ENCODE data around the gene AATK.
"Not testable (repeated sequence)": the region's sequence is repeated elsewhere in the genome, so short reads cannot be mapped to it uniquely, and the experiment has no call there.

AATK gene

DNA sequence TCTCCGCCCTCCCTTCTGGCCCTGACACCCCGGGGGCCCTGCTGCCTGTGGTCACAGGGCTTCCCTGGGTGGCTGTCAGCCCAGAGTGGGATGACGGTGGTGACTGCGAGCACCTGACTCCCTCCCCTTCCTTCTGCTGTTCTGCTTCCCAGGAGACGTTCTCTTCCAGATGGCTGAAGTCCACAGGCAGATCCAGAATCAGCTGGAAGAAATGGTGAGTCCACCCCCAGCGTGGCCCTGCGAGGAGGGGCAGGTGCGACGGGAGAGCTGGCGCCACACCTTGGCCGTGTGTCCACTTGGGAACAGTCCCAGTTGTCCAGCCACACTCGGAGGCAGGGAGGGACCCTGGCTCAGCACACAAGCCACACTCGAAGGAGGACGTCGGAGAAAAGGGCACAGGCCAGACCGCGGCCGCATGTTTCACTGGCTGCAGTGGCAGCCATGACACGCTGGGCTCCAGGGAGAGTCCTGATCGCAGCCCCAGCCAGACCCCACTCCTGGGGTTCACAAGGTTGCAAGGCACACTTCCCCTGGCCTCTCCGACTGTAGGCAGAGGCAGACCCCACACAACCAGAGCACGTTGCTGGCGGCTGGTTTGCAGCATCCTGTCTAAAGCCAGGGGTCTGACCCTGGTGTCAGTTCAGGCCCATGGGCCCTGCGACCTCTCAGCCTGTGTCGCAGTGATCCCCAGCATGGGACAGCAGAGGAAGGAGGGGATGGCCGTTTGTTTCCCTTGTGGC, 81.2 kb downstream of the AATK start:
- DNase-seq: no peak

DNA sequence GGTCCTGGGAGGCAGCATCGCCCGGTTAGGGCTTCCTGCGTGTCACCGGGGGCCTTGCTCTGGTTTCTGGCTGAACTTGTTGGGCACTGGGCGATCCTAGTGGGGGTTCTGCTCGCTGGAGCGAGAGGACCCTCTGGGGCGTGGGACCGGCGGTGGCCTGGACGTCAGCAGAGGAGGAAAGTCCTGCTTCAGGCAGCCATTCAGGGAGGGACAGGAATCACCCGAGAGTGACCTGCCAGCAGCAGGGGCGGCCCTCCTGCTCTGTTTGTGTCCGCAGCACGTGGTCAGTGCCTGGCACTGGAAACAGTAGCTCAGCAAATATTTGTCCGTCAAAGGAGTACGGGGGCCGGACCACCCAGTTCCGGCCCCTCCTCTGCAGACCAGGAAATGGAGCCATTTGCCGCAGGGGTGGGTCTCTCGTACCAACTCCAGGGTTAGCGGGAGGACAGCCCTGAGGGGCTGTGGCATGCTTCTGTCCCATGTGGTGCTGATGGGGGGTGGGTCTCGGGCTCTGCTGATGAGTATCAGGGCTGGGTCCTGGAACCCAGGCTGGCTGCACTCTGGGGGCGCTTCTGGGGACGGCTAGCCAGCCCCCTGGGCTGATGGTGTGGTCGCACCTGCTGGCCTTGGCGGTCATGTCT, 82.8 kb downstream of the AATK start:
- no peak for DNase-seq

DNA sequence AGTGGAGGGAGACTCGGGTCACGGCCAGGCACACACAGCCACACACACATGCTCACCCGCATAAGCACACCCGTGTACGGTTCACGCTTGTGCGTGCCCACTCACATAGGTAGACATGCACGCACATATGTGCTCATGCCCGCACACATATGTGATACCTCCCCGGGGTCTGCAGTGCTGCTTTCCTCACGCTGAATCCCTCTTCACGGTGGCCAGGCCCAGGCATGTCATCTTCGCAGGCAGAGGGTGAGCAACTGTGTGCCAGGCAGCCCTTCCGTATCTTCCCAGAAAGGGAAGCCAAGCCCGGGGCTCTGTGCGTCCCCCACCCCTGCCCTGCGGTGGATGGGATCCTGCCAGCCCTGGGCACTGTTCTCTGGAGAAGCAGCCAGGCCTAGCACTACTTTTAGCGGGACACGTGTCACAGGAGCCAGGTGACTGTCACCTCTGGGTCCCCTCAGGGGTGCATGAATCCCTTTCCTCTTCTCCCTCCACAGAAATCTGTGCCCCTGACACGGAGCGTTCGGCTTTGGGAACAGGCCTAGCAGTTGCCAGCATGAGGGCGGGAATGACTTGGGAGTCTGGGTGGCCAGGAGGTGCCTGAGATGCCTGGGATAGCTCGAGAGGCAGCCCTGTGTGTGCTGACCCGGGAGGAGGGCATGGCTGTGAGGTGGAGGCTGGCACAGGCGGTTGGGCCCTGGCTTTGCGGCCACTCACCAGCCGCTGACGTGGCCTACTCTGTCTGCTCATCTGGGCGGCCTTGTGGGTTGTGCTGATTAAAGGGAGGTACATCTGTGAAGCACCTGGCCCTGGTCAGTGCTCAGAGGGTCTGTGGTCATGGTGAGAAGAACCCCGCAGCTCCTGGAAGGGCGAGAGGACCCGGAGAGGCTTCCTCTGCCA, 83.6 kb downstream of the AATK start:
- DNase-seq: no peak

DNA sequence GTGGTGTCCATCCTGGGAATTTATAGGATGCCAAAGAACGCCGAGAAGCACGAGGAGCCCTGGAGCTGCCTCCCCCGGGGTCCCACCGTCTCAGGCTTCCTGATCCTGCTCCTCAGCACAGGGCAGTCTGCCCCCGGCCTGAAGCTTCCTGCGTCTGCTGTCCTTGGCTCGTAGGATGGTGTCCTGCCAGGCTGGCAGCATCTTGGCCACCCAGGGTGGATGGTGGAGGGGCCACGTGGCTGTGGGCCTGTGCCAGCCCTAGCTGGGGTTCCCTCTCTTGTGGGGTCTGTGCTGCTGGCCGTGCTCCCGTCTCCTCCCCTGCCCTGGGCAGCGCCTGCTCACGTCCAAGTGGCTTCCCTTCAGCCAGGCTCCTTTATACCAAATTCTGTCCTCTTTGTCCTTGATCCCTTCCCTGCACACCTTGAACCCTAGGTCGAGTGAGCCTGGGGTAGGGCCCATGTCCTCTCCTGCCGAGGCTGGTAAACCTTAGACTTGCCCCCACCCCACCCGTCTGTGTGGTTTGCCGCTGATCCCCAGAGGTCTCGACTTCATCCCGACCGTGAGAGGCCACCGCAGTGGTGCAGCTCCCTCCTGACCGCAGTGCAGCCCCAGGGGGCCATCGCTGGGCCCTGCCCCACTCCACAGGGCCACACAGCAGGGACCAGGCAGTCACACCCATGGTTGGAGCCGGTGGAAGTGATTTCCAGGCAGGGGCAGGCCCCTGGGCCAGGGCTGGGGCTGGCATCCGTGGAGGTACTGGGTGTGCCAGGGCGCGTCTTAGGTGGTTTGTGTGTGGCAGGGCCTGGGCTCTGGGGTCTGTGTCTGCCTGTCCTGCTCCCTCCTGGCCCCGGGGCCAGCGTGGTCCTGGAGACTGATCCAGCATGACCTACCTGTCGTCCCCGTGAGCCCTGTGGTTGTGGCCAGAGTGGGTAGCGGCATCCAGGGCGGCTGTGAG, 84.5 kb downstream of the AATK start:
- no peak for DNase-seq

DNA sequence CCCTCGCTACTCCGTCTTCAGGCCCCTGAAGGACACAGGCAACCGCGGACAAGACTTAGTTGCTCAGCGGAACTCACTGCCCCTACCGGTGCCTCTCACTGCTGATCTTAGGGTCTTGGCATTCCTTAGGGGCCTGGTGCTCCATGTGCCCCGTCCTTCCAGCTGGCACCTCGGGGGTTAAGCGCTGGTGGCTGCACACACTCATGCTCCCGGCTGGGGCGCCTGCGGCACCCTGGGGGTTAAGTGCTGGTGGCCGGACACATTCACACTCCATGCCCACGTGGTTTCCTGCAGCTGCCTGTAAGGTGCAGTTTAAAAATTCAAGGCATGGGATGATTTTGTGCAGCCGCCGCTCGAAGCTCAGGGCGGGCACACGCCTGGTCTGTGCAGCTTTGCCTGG, 86.0 kb downstream of the AATK start:
- no peak for DNase-seq

DNA sequence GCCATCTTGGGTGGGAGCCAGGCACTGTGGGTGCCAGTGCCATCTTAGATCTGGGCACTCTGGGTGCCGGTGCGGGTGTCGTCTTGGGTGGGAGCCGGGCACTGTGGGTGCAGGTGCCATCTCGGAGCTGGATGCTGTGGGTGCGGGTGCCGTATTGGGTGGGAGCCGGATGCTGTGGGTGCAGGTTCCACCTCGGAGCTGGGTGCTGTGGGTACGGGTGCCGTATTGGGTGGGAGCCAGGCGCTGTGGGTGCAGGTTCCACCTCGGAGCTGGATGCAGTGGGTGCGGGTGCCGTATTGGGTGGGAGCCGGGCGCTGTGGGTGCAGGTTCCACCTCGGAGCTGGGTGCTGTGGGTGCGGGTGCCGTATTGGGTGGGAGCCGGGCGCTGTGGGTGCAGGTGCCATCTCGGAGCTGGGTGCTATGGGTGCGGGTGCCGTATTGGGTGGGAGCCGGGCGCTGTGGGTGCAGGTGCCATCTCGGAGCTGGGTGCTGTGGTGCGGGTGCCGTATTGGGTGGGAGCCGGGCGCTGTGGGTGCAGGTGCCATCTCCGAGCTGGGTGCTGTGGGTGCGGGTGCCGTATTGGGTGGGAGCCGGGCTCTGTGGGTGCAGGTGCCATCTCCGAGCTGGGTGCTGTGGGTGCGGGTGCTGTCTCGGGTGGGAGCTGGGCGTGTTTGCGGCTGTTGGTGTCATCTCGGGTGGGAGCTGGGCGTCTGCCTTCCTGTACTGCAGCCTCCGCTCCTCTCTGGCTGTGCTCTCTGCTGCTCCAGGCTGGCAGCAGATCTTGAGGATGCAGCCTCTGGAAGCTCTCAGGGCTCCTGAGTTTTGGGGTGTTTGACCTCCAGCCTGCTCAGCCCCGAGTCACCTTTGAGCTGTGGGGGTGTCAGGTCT, 87.8 kb downstream of the AATK start:
- not testable (repeated sequence) for DNase-seq

DNA sequence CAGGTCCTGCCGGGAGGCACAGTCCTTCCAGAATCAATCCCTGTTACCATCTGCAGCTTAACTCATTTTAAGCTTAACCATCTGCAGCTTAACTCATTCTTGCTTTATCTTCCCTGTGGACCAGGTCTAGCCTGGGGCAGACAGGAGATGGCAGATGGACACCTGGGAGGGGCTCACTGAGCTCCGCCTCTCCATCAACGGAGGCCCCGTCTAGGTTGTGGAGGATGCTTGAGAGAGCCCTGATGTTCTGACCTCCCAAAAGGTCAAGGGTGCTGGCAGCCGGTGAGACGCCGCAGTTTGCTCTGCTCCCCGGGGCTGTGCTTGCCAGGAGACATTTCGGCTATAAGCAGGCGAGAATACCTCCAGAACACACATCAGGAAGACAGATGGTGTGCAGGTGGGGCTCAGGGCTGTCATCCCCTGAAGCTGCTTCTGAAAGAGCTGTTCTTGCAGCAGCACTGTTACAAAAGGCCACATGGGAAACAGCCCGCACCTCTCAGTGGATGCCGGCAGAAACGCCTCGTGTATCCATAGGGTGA, 89.8 kb downstream of the AATK start:
- no peak for DNase-seq

DNA sequence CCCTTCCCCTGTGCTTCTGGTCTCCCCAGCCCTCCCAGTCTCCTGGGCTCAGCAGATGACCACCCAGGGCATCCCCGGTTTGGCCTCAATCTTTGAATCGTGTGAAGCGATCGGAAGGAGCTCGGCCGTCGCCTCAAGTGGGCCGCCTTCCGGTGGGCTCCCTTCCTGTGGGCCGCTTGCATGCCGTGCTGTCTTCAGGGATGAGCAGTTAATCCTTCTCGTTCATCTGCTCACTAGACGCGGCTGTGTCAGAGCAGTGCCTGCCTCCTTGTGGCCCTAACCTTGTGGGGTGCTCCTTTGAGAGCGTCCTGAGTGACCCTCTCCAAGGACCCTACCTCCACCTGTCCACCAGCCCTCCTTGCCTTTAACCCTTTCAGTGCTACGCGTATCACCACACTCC, 90.7 kb downstream of the AATK start:
- no peak for DNase-seq

DNA sequence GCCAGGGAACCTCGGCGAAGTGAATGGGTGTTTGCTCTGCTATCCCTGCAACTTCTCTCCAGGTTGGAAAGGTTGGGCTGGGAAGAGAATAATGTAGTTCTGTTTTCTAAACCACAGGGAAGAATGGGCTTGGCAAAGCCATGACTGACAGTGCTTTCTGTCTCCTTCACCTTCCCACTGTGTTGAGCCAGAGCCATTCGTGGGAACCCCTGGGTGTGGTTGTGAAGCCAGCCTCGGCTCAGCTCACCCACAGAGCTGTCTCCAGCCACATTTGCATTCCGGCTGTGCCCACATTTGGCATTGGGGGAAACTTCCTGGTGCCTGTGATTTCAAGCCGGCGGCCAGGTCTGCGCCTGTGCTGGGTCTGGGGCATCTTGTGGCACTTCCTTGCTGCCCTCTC, 91.1 kb downstream of the AATK start:
- DNase-seq: no peak

DNA sequence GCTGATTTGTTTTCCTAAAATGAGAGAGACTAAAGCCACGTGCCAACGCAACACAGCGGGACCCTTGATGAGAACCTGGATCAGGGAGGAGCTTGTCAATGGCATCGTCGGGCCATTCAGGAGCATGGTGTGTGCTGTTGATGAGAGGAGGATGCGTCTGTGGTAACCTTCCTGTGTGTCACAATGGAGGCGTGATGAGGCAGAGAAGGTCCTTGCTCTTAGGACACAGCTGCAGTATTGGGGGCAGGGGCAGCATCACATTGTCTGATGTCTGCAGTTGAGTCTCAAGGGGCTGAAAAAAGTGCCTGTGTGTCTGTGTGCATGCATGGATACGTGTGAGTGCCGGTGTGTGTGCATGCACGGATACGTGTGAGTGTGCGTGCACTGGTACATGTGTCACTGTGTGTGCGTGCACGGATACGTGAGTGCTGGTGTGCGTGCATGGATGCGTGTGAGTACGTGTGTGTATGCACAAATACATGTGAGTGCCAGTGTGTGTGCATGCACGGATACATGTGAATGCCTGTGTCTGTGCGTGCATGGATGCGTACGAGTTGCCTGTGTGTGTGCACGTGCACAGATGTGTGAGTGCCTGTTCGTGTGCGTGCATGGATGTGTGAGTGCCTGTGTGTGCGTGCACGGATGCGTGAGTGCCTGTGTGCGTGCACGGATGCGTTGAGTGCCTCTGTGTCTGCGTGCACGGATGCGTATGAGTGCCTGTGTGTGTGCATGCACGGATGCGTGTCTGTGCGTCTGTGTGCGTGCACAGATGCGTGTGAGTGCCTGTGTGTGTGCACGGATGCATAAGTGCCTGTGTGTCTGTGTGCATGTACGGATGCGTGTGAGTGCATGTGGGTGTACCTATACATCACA, 91.8 kb downstream of the AATK start:
- no peak for DNase-seq

DNA sequence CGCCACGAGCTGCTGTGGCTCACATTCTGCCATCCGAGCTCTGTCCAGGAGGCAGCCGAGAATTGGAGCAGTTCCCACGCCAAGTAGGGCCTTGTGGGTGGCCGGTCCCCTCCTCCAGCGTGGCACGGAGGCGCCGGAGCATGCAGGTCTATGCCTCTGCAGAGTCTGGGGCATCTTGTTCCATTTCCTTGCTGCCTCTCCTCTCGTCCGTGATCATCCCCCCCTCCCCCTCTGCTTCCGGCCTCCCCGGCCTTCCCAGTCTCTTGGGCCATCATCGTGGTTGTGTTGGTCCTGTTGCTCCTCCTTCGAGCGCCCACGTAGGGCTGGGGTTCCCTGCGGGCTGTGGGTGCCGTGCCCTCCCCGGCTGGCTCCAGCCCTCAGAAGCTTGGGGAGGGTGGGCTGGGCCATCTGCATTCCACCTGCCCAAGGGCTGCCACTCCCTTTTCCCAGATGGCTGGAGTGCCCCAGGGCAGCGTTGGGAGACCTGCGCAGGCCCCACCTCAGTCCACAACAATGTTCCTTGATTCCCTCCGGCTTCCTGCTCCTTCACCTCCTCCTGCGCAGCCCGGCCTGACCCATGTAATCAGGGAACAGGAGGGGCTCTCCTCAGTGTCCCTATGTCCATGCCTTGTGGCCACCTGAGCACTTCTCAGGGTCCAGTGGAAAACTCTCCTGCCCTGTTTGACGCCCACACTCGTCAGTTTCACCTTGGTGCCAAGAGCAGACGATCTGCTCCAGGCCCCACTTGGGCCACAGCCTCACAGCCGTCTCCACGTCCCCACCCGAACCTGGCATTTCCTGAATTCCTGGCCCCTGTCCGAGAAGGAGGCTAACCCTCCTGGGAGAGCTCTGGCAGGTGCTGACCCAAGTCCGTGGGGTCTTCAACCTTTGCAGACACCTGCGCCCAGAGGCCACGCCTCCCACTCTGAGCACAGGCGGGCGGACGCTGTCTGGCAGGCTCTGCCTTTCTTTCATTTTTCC, 94.0 kb downstream of the AATK start:
- DNase-seq: no peak

DNA sequence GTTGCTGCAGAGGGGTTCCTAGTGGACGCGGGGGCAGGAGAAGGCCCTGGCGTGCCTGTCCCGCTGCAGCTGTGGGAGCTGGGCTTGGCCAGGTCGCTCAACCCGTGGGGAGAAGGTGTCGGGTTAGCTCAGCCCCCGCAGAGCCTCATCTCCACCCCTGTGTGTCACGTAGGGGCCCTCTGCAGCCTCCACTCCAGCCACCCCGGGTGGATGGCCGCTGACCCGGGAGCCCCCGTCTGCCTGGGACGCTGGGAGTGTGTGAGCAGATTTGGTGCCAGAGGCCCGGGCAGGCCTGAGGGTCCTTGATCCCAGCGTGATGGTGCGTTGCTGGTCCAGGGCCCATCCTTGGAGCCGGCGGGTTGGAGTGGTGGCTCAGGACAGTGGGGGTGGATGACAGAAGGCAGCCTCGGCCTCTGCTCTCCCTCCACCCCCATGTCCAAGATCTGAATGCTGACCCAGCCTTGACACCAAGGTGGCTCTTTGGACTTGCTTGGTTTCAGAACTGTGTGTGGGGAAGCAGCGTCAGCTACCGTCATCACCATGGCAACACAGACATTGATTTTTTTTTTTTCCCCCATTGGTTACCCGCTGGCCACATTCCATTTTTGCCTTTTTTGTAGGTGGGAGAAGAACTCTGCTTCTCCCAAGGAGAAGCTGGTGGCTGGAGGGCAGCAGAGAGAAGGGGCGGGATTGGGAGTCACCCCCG, 95.3 kb downstream of the AATK start:
- DNase-seq: no peak

DNA sequence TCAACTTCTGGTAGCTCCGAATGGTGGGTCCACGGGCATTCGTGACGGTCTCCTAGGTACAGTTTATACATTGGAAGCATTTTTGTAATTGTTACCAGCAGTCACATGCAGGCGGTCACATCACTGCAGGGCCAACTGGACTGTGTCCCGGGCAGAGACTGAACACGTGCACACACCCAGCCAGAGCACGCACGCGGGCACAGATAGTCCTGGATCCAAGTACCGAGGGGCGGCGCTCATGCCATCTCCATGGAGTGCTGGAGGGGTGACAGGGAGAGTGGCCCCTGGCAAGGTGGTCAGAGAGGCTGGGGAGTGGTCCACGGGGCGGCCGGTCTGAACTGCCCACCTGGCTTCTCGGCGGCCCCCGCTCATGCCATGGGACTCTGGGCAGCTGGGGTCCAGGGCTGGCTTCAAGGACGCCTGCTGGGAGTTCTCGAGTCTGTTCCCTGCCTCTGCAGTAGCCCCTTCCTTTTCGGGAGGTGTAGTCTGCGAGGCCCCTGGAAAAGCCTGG, 96.8 kb downstream of the AATK start:
- no peak for DNase-seq

DNA sequence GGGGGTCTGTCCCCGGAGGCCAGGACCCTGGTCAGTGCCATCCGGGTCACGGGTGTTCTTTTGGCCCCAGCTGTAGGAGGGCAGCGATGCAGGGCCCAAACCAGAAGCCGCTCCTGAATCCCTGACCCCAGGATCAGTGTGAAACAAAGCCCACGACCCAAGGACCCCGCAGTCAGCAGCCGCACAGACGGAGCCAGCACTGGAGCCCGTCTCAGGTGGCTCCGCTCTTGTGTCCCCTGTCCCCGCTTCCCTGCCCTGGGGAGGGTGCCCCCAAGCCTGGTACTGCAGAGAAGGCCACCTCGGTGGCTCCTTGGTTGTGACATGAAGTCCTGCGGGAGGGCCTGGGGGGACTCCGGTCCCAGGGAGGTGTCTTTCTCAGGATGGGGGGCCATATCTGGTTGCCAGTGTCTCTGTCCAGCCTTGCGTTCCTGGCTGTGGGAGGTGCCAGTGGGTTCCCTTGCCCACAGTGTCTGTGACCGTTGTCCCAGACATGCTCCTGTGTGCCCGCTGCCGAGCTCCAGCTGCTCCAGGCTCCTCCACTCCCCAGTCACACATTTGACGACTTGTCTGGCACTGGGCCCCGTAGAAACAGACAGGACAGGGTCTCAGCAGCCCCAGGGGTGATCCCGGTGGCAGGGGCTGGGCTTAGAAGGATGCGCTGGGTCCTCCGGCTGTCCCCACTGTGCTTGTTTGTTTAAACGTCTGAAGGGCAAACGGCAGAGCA, 97.4 kb downstream of the AATK start:
- DNase-seq: no peak

DNA sequence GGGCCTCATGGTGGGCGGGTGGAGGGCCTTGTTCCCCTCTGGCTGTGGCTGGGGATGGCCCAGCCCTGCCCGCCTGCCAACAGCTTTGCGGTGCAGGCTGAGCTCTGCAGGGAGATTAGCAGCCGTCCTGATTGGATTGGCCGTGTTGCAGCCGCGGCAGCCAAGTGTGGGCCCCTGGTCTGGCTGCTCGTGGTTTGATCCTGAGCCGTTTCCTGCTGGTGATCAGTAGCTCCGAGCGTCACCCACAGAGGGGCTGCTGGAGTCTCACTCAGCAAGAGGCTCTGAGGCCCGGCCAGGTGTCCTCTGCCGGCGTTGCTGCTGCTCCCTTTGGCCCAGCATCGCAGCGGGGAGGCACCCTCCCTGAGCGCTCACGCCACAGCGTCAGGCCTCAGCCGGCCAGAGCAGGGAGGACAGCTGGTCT, 98.6 kb downstream of the AATK start:
- no peak for DNase-seq

All from activated CD4-positive, CD25-positive, alpha-beta regulatory T cell (primary cell).